Kidney (tissue), 14 donors: Measurements from ENCODE around the gene SPIB. TPM values are rescaled to one million over a fixed set of nuclear protein-coding genes. Genes with fewer than 3 reads are reported as not detected.
"Not testable (repeated sequence)": the region's sequence is repeated elsewhere in the genome, so short reads cannot be mapped to it uniquely, and the experiment has no call there.

ENCODE experiments used
- DNase-seq, 5 donors: peaks; one replicate each; pipeline ENCODE4 v3.0.0-alpha.2; 2013 to 2020
- FAIRE-seq: peaks from 2 replicates; lab custom pipeline; 2012; peaks lifted over from hg19 to GRCh38; lab: Jason Lieb, UNC
- H3K27ac ChIP-seq, 2 donors: one replicate each; pipeline ENCODE4 v1.7.0; 2013; ENCODE audit warnings: low read depth in 2 of 2, low read length in 2 of 2, inconsistent platforms in 1 of 2
- H3K27me3 ChIP-seq: one replicate; pipeline ENCODE4 v1.7.1; 2013; ENCODE audit warnings: low read length, inconsistent platforms; ENCODE audit not compliant: control insufficient read depth, insufficient read depth
- H3K36me3 ChIP-seq, 3 donors: one replicate each; pipeline versions ENCODE4 v1.7.0 to v1.7.1; 2013; ENCODE audit warnings: low read length in 3 of 3, control low read depth in 1 of 3, inconsistent platforms in 1 of 3; ENCODE audit not compliant: insufficient read depth in 3 of 3, control insufficient read depth in 2 of 3
- H3K4me1 ChIP-seq, 3 donors: one replicate each; pipeline versions ENCODE4 v1.7.0 to v1.7.1; 2013; ENCODE audit warnings: low read length in 3 of 3, inconsistent platforms in 1 of 3, low read depth in 1 of 3; ENCODE audit not compliant: control insufficient read depth in 2 of 3, insufficient read depth in 2 of 3
- H3K4me3 ChIP-seq, 3 donors: one replicate each; pipeline versions ENCODE4 v1.7.0 to v1.8.1; 2013; ENCODE audit warnings: low read length in 3 of 3, control low read depth in 1 of 3, inconsistent platforms in 1 of 3
- H3K9ac ChIP-seq, 3 donors: one replicate each; pipeline versions ENCODE4 v1.7.0 to v1.7.1; 2013; ENCODE audit warnings: low read length in 3 of 3, control low read depth in 1 of 3, inconsistent platforms in 1 of 3
- H3K9me3 ChIP-seq, 3 donors: one replicate each; pipeline versions ENCODE4 v1.7.0 to v1.7.1; 2013; ENCODE audit warnings: low read length in 3 of 3, control low read depth in 1 of 3, inconsistent platforms in 1 of 3; ENCODE audit not compliant: control insufficient read depth in 2 of 3, insufficient read depth in 1 of 3
- intact Hi-C: fragments of 100-400 bp; cut with DNase I; formaldehyde crosslinking; loops from one replicate; pipeline ENCODE4 v1.11.1; 2022
- polyA plus RNA-seq: library from polyadenylated mRNA; stranded (reverse); fragments of 350-450 nt; fragmentation: Illumina TruSeq; extraction: RNeasy Lipid Tissue Mini Kit (QIAGEN cat#74804); gene quantifications from one replicate; pipeline ENCODE4 v1.2.3, GENCODE V29; 2014; ENCODE audit warnings: low read depth, low replicate concordance; ENCODE audit not compliant: insufficient read depth
- total RNA-seq: library from RNA; stranded (reverse); fragmentation: NEBNext Ultra II Directional; extraction: Animal tissue kit (Norgen Biotek cat#: 25700); gene quantifications from one replicate; pipeline ENCODE4 v1.2.1, GENCODE V29; 2021
- TF ChIP-seq, protein P1 (sequence below): IDR thresholded peaks from 3 replicates; pipeline ENCODE4 v1.5.1; 2012; ENCODE audit warnings: mild to moderate bottlenecking, moderate library complexity, borderline replicate concordance; ENCODE audit not compliant: insufficient read depth; ENCODE audit errors: extremely low read depth
- donor health status: control.
- donor health status: control.
- donor health status: control.
- donor health status: control.
- donor health status: control.
- donor health status: DM: yes; HTN: yes; CAD: no.
- donor health status: Normal renal cell carcinoma (clear cell type).

The SPIB gene
- total and polyA plus RNA-seq, 2 donors from 2014 or later = 1.1 TPM; not detected in 1

DNA sequence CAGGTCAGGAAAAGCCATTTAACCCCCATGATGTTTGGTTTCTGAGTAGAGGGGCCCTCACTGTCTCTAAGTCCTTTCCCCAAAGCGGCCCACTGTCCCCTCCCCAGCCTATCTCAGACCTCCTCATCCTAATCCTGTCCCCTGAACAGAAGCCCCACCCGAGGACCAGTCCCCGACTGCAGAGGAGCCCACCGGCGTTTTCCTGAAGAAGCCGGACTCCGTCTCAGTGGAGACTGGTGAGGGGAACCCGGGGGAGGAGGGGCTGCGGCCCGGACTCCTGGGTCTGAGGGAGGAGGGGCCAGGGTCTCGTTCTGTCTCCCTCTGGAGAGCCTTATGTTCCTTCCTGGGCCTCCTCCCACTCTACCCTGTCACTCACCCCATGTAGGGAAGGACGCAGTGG lies 16.9 kb downstream of the SPIB start:
- H3K36me3 ChIP-seq = no peaks in the 10 kb centered on the region
- H3K4me3 ChIP-seq = no peak overlapping the region
- H3K27me3 ChIP-seq = no peaks in the 10 kb centered on the region
- TF ChIP-seq, protein P1, sequence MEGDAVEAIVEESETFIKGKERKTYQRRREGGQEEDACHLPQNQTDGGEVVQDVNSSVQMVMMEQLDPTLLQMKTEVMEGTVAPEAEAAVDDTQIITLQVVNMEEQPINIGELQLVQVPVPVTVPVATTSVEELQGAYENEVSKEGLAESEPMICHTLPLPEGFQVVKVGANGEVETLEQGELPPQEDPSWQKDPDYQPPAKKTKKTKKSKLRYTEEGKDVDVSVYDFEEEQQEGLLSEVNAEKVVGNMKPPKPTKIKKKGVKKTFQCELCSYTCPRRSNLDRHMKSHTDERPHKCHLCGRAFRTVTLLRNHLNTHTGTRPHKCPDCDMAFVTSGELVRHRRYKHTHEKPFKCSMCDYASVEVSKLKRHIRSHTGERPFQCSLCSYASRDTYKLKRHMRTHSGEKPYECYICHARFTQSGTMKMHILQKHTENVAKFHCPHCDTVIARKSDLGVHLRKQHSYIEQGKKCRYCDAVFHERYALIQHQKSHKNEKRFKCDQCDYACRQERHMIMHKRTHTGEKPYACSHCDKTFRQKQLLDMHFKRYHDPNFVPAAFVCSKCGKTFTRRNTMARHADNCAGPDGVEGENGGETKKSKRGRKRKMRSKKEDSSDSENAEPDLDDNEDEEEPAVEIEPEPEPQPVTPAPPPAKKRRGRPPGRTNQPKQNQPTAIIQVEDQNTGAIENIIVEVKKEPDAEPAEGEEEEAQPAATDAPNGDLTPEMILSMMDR = no peak
- intact Hi-C loops = no loop called here
- FAIRE-seq = no peak
- DNase-seq = no peak
- H3K4me1 ChIP-seq = peaks cover 0 to 7% (median 3%) of the 10 kb centered on the region in 3 donors
- no peak overlapping the region for H3K27ac ChIP-seq
- no peaks in the 10 kb centered on the region for H3K9me3 ChIP-seq
- H3K9ac ChIP-seq = no peak overlapping the region

DNA sequence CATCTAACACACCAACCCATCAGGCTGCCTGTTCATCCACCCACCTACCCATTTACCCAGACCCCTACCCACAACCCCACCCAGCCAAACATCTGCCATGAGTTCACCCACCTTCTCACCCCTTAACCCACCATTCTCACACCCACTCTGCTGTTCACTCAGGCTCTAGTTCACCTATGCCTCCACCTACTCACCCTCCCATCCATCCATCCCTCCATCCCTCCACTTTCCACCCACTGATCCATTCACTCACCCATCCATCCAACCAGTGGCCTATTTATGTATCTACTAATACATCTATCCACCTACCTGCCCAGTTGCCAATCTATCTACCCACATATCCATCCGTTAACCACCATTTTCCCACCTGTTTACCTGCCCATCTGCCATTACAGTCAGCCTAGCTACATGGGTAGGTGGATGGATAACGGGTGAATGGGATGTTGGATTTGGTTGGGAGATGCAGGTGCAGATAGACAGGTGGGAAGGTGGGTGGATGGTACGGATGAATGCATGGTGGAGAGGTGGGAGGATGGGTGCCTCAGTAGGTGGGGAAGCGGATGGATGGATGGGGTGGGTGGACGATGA lies 19.2 kb downstream of the SPIB start:
- Histone ChIP-seq H3K9me3 (no peaks in the 10 kb centered on the region), H3K4me1 (no peaks in the 10 kb centered on the region), H3K4me3 (no peak overlapping the region), H3K9ac (no peak overlapping the region), H3K27me3 (no peaks in the 10 kb centered on the region), H3K36me3 (no peaks in the 10 kb centered on the region), H3K27ac (no peak overlapping the region)
- FAIRE-seq (no peak), DNase-seq (no peak)
- intact Hi-C loops = no loop called here
- TF ChIP-seq, protein P1 = no peak

DNA sequence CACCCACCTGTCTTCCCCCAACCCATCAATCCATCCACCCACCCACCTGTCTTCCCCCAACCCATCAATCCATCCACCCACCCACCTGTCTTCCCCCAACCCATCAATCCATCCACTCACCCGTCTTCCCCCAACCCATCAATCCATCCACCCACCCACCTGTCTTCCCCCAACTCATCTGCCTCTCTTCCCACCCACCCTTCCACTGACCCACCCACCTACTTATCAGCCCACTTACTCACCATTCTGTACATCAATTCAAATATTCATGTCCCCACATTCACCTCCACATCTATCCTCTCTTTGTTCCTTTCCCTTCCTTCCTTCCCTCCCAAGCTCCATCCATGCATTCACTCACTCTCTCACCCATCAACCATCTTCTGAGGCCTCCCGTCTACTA lies 20.4 kb downstream of the SPIB start:
- H3K27ac ChIP-seq, H3K27me3 ChIP-seq, H3K36me3 ChIP-seq, H3K9ac ChIP-seq, FAIRE-seq, intact Hi-C loops, H3K4me3 ChIP-seq, H3K9me3 ChIP-seq, H3K4me1 ChIP-seq, DNase-seq: not testable (repeated sequence)

DNA sequence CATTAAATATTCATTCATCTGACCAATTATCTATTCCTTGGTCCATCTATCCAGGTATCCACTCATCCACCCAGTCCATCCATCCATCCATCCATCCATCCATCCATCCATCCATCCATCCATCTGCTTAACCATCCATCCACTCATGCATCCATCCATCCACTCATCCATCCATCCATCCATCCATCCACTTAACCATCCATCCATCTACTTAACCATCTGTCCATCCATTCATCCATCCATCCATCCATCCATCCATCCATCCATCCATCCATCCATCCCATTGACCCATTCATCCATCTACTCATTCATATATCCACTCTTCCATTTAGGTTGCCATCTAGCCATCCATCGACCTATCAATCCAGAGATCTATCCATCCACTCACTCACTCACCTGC lies 25.3 kb downstream of the SPIB start:
- H3K27ac ChIP-seq = no peak overlapping the region
- intact Hi-C loops = no loop called here
- no peak overlapping the region for H3K9ac ChIP-seq
- no peaks in the 10 kb centered on the region for H3K36me3 ChIP-seq
- H3K27me3 ChIP-seq = no peaks in the 10 kb centered on the region
- no peaks in the 10 kb centered on the region for H3K9me3 ChIP-seq
- no peaks in the 10 kb centered on the region for H3K4me1 ChIP-seq
- no peak overlapping the region for H3K4me3 ChIP-seq
- TF ChIP-seq, protein P1 = no peak
- FAIRE-seq (no peak), DNase-seq (no peak)
